Kidney (tissue), 11 donors: ENCODE results near the gene TP53TG3D. TPM values are rescaled to one million over a fixed set of nuclear protein-coding genes. Genes with fewer than 3 reads are reported as not detected.
A peak's percentile ranks its signal among the peaks of the same experiment; 100 is the strongest.
"Not testable (repeated sequence)": the region's sequence is repeated elsewhere in the genome, so short reads cannot be mapped to it uniquely, and the experiment has no call there.

Experiments
- DNase-seq, 5 donors: peaks; one replicate each; pipeline ENCODE4 v3.0.0-alpha.2; 2013 to 2020
- FAIRE-seq: peaks from 2 replicates; lab custom pipeline; 2012; peaks lifted over from hg19 to GRCh38; lab: Jason Lieb, UNC
- H3K27ac ChIP-seq, 2 donors: one replicate each; pipeline ENCODE4 v1.7.0; 2013; ENCODE audit warnings: low read depth in 2 of 2, low read length in 2 of 2, inconsistent platforms in 1 of 2
- H3K27me3 ChIP-seq: one replicate; pipeline ENCODE4 v1.7.1; 2013; ENCODE audit warnings: low read length, inconsistent platforms; ENCODE audit not compliant: control insufficient read depth, insufficient read depth
- H3K36me3 ChIP-seq, 3 donors: one replicate each; pipeline versions ENCODE4 v1.7.0 to v1.7.1; 2013; ENCODE audit warnings: low read length in 3 of 3, control low read depth in 1 of 3, inconsistent platforms in 1 of 3; ENCODE audit not compliant: insufficient read depth in 3 of 3, control insufficient read depth in 2 of 3
- H3K4me1 ChIP-seq, 3 donors: one replicate each; pipeline versions ENCODE4 v1.7.0 to v1.7.1; 2013; ENCODE audit warnings: low read length in 3 of 3, inconsistent platforms in 1 of 3, low read depth in 1 of 3; ENCODE audit not compliant: control insufficient read depth in 2 of 3, insufficient read depth in 2 of 3
- H3K4me3 ChIP-seq, 3 donors: one replicate each; pipeline versions ENCODE4 v1.7.0 to v1.8.1; 2013; ENCODE audit warnings: low read length in 3 of 3, control low read depth in 1 of 3, inconsistent platforms in 1 of 3
- H3K9ac ChIP-seq, 3 donors: one replicate each; pipeline versions ENCODE4 v1.7.0 to v1.7.1; 2013; ENCODE audit warnings: low read length in 3 of 3, control low read depth in 1 of 3, inconsistent platforms in 1 of 3
- H3K9me3 ChIP-seq, 3 donors: one replicate each; pipeline versions ENCODE4 v1.7.0 to v1.7.1; 2013; ENCODE audit warnings: low read length in 3 of 3, control low read depth in 1 of 3, inconsistent platforms in 1 of 3; ENCODE audit not compliant: control insufficient read depth in 2 of 3, insufficient read depth in 1 of 3
- intact Hi-C: fragments of 100-400 bp; cut with DNase I; formaldehyde crosslinking; loops from one replicate; pipeline ENCODE4 v1.11.1; 2022
- polyA plus RNA-seq: library from polyadenylated mRNA; stranded (reverse); fragments of 350-450 nt; fragmentation: Illumina TruSeq; extraction: RNeasy Lipid Tissue Mini Kit (QIAGEN cat#74804); gene quantifications from one replicate; pipeline ENCODE4 v1.2.3, GENCODE V29; 2014; ENCODE audit warnings: low read depth, low replicate concordance; ENCODE audit not compliant: insufficient read depth
- total RNA-seq: library from RNA; stranded (reverse); fragmentation: NEBNext Ultra II Directional; extraction: Animal tissue kit (Norgen Biotek cat#: 25700); gene quantifications from one replicate; pipeline ENCODE4 v1.2.1, GENCODE V29; 2021
- donor health status: control.
- donor health status: control.
- donor health status: DM: yes; HTN: yes; CAD: no.
- donor health status: Normal renal cell carcinoma (clear cell type).

TP53TG3D gene
- total and polyA plus RNA-seq, 2 donors from 2014 or later = not detected

- H3K27ac ChIP-seq, H3K9ac ChIP-seq, H3K36me3 ChIP-seq, H3K27me3 ChIP-seq, intact Hi-C loops, H3K4me1 ChIP-seq, H3K4me3 ChIP-seq, H3K9me3 ChIP-seq: not testable (repeated sequence)
- FAIRE-seq (peak; percentile 57), DNase-seq (peak in 2 of 5 donors; percentile 0 to 72)
Observed at GRCh38 chr16:32284800-32285796, 32.0 kb downstream of the TP53TG3D start.

GRCh38 chr16:32286193-32286592 is 33.1 kb downstream of the TP53TG3D start:
- H3K27me3 ChIP-seq, FAIRE-seq, H3K36me3 ChIP-seq, H3K27ac ChIP-seq, H3K4me3 ChIP-seq, H3K9ac ChIP-seq, intact Hi-C loops, H3K4me1 ChIP-seq, H3K9me3 ChIP-seq: not testable (repeated sequence)
- peak in 1 of 5 donors; percentile 51 for DNase-seq

DNA sequence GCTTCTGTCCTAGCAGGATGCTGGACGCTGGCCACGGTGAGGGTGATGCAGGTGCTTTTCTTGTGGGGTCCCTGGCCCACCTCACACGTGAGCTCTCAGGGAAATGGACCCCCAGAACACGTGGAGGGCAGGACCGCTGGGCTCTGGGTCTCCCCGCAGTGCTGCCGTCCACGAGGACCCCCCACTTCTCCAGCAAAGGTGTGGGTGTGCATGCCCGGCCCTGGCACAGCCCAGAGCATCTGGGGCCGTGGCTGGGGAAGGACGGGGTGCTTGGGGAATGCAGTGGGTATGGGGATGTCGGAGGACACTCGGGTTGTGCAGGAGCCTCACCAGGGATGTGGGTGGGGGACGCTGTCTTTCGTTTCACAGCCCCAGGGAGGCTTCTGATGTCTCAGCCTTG is 34.7 kb downstream of the TP53TG3D start:
- FAIRE-seq, intact Hi-C loops, H3K9ac ChIP-seq, H3K27ac ChIP-seq, H3K4me1 ChIP-seq, H3K4me3 ChIP-seq, H3K27me3 ChIP-seq, H3K9me3 ChIP-seq, H3K36me3 ChIP-seq: not testable (repeated sequence)
- DNase-seq = peak in 1 of 5 donors; percentile 43

GRCh38 chr16:32289197-32289596 is 36.1 kb downstream of the TP53TG3D start:
- FAIRE-seq, H3K4me3 ChIP-seq, H3K27ac ChIP-seq, H3K36me3 ChIP-seq, H3K4me1 ChIP-seq, H3K9ac ChIP-seq, H3K27me3 ChIP-seq, intact Hi-C loops, H3K9me3 ChIP-seq: not testable (repeated sequence)
- DNase-seq = peak in 1 of 5 donors; percentile 41

DNA sequence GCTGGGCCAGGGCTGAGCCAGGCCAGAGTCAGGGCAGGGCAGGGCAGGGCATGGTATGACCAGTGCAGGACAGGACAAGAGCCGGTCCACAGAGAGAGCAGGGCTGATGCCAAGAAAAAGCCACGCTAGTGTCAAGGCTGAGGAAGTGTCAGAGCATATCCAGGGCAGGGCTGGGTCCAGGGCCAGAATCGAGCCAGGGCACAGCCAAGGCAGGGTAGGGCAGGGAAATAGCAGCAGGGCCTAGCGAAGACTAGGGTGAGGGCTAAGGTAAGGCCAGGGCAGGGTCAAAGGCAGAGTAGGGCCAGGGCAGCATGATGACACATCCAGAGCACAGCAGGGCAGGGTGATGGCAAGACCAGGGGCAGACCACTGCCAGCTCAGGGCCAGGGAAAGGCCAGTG is 49.7 kb downstream of the TP53TG3D start:
- H3K27me3 ChIP-seq, H3K36me3 ChIP-seq, H3K9me3 ChIP-seq, H3K4me3 ChIP-seq, H3K27ac ChIP-seq, H3K9ac ChIP-seq, H3K4me1 ChIP-seq, intact Hi-C loops, FAIRE-seq, DNase-seq: not testable (repeated sequence)
